Muscle layer of duodenum (tissue), 2 donors: ENCODE data around the gene STXBP5.

ENCODE experiments used
- H3K27ac ChIP-seq: one replicate; pipeline ENCODE4 v1.7.0; 2013; ENCODE audit warnings: mild to moderate bottlenecking, low read length
- H3K27me3 ChIP-seq: one replicate; pipeline ENCODE4 v1.7.0; 2013; ENCODE audit warnings: low read depth, mild to moderate bottlenecking, control low read depth, low read length
- H3K36me3 ChIP-seq, 2 donors: one replicate each; pipeline ENCODE4 v1.7.0; 2013; ENCODE audit warnings: low read length in 2 of 2, control low read depth in 1 of 2, mild to moderate bottlenecking in 1 of 2; ENCODE audit not compliant: insufficient read depth in 2 of 2, control insufficient read depth in 1 of 2
- H3K4me1 ChIP-seq, 2 donors: one replicate each; pipeline ENCODE4 v1.7.0; 2013; ENCODE audit warnings: low read length in 2 of 2, mild to moderate bottlenecking in 2 of 2, control low read depth in 1 of 2, moderate library complexity in 1 of 2; ENCODE audit not compliant: insufficient read depth in 2 of 2, control insufficient read depth in 1 of 2
- H3K4me3 ChIP-seq, 2 donors: one replicate each; pipeline ENCODE4 v1.7.0; 2013; ENCODE audit warnings: low read length in 2 of 2, low read depth in 1 of 2, mild to moderate bottlenecking in 1 of 2
- H3K9me3 ChIP-seq, 2 donors: one replicate each; pipeline ENCODE4 v1.7.0; 2013; ENCODE audit warnings: low read length in 2 of 2, control low read depth in 1 of 2, mild to moderate bottlenecking in 1 of 2; ENCODE audit not compliant: control insufficient read depth in 1 of 2
- donor health status: healthy.

The STXBP5 gene

GRCh38 chr6:147423111-147423510 lies 218.9 kb downstream of the STXBP5 start:
- no peaks in the 10 kb centered on the region for H3K36me3 ChIP-seq
- H3K9me3 ChIP-seq, result peaks cover 0 to 5% of the 10 kb centered on the region in 2 donors
- no peaks in the 10 kb centered on the region for H3K4me1 ChIP-seq
- H3K4me3 ChIP-seq, result no peak overlapping the region
- no peaks in the 10 kb centered on the region for H3K27me3 ChIP-seq
- H3K27ac ChIP-seq, result no peak overlapping the region

DNA sequence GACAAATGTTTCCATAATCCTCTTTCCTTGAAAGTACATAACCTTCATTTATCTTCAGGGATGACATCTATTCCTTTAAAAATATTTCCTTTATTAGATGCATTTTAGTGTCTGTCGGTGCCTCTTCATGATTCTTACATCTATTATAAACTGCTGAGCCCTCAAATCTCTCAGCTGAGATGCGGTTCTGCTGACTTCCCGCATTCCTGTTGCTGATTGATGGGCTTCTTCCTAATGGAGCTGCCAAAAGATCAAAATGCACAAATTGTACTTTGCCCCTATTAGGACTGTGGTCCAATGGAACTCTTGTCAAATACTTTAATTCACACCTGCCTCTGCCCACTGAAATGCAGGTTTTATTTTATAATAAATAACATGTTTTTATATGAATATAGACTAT lies 225.6 kb downstream of the STXBP5 start:
- Histone ChIP-seq H3K27ac (no peak overlapping the region), H3K36me3 (no peaks in the 10 kb centered on the region), H3K27me3 (no peaks in the 10 kb centered on the region), H3K4me1 (no peaks in the 10 kb centered on the region), H3K9me3 (peaks cover 0 to 2% of the 10 kb centered on the region in 2 donors), H3K4me3 (no peak overlapping the region)

- H3K27ac ChIP-seq, result no peak overlapping the region
- no peaks in the 10 kb centered on the region for H3K4me1 ChIP-seq
- no peak overlapping the region for H3K4me3 ChIP-seq
Measured at GRCh38 chr6:147430811-147431210, 226.6 kb downstream of the STXBP5 start.

GRCh38 chr6:147434076-147434475 lies 229.9 kb downstream of the STXBP5 start:
- Histone ChIP-seq H3K4me3 (no peak overlapping the region), H3K36me3 (no peaks in the 10 kb centered on the region), H3K4me1 (no peaks in the 10 kb centered on the region), H3K27ac (no peak overlapping the region), H3K27me3 (no peaks in the 10 kb centered on the region), H3K9me3 (no peaks in the 10 kb centered on the region)

More at GRCh38 chr6:147430811-147431210, 226.6 kb downstream of the STXBP5 start:
- Histone ChIP-seq H3K27me3 (no peaks in the 10 kb centered on the region), H3K9me3 (no peaks in the 10 kb centered on the region), H3K36me3 (no peaks in the 10 kb centered on the region)

- Histone ChIP-seq H3K36me3 (no peaks in the 10 kb centered on the region), H3K4me1 (no peaks in the 10 kb centered on the region), H3K27me3 (no peaks in the 10 kb centered on the region), H3K4me3 (no peak overlapping the region), H3K9me3 (no peaks in the 10 kb centered on the region), H3K27ac (no peak overlapping the region)
Measured at GRCh38 chr6:147434516-147434915, 230.3 kb downstream of the STXBP5 start.

GRCh38 chr6:147437615-147438014 lies 233.4 kb downstream of the STXBP5 start:
- no peaks in the 10 kb centered on the region for H3K27me3 ChIP-seq
- no peak overlapping the region for H3K4me3 ChIP-seq
- H3K27ac ChIP-seq, result no peak overlapping the region
- H3K36me3 ChIP-seq, result no peaks in the 10 kb centered on the region
- no peaks in the 10 kb centered on the region for H3K4me1 ChIP-seq
- H3K9me3 ChIP-seq, result no peaks in the 10 kb centered on the region

GRCh38 chr6:147438758-147439528 lies 234.7 kb downstream of the STXBP5 start:
- Histone ChIP-seq H3K27ac (no peak overlapping the region), H3K9me3 (no peaks in the 10 kb centered on the region), H3K36me3 (no peaks in the 10 kb centered on the region), H3K4me3 (no peak overlapping the region), H3K4me1 (no peaks in the 10 kb centered on the region), H3K27me3 (no peaks in the 10 kb centered on the region)
